Subcutaneous abdominal adipose tissue (tissue), 5 donors: ENCODE measurements around the gene BCR.
A peak's percentile ranks its signal among the peaks of the same experiment; 100 is the strongest.

Source experiments
- H3K27ac ChIP-seq: one replicate; pipeline ENCODE4 v1.7.0; 2013; ENCODE audit warnings: low read depth, mild to moderate bottlenecking, inconsistent platforms, low read length, moderate library complexity
- H3K27me3 ChIP-seq, 5 donors: one replicate each; pipeline ENCODE4 v1.7.0; 2013; ENCODE audit warnings: low read length in 5 of 5, inconsistent platforms in 1 of 5; ENCODE audit not compliant: control insufficient read depth in 5 of 5, insufficient read depth in 4 of 5
- H3K36me3 ChIP-seq, 5 donors: one replicate each; pipeline ENCODE4 v1.7.0; 2013; ENCODE audit warnings: low read length in 5 of 5; ENCODE audit not compliant: control insufficient read depth in 5 of 5, insufficient read depth in 5 of 5
- H3K4me1 ChIP-seq, 5 donors: one replicate each; pipeline ENCODE4 v1.7.0; 2013; ENCODE audit warnings: low read length in 5 of 5, mild to moderate bottlenecking in 3 of 5, moderate library complexity in 1 of 5; ENCODE audit not compliant: control insufficient read depth in 5 of 5, insufficient read depth in 5 of 5
- H3K4me3 ChIP-seq, 5 donors: one replicate each; pipeline ENCODE4 v1.7.0; 2013; ENCODE audit warnings: low read length in 5 of 5, low read depth in 1 of 5
- H3K9ac ChIP-seq, 5 donors: one replicate each; pipeline ENCODE4 v1.7.0; 2013; ENCODE audit warnings: low read length in 5 of 5, mild to moderate bottlenecking in 4 of 5, moderate library complexity in 3 of 5
- H3K9me3 ChIP-seq, 5 donors: one replicate each; pipeline ENCODE4 v1.7.0; 2013; ENCODE audit warnings: low read length in 5 of 5; ENCODE audit not compliant: control insufficient read depth in 5 of 5
- donor health status: healthy.
- donor health status: healthy.
- donor health status: healthy.
- donor health status: healthy.
- donor health status: healthy.

Gene BCR

DNA sequence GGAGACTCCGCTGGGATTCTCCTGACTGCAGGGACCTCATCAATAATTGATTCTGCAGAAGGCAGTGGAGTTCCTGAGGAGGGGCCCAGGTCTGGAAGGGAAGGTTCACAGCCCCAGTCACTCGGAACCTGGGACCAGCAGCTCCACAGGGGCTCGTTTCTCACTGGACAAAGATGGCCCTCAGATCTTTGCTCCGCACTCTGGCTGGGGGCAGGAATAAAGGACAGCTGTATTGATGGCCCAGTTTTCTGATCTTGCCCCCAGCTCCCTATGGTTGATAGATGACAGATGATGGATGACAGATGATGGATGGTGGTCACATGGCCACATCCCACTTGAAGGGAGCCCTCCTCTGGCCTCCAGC, 11.3 kb upstream of the BCR start:
- H3K9ac ChIP-seq, result no peak overlapping the region
- no peak overlapping the region for H3K27ac ChIP-seq
- no peak overlapping the region for H3K4me3 ChIP-seq
- no peaks in the 10 kb centered on the region for H3K36me3 ChIP-seq
- peaks cover 0 to 5% (median 3%) of the 10 kb centered on the region in 5 donors for H3K4me1 ChIP-seq
- H3K9me3 ChIP-seq, result peaks cover 0 to 4% (median 0%) of the 10 kb centered on the region in 5 donors
- no peaks in the 10 kb centered on the region for H3K27me3 ChIP-seq

DNA sequence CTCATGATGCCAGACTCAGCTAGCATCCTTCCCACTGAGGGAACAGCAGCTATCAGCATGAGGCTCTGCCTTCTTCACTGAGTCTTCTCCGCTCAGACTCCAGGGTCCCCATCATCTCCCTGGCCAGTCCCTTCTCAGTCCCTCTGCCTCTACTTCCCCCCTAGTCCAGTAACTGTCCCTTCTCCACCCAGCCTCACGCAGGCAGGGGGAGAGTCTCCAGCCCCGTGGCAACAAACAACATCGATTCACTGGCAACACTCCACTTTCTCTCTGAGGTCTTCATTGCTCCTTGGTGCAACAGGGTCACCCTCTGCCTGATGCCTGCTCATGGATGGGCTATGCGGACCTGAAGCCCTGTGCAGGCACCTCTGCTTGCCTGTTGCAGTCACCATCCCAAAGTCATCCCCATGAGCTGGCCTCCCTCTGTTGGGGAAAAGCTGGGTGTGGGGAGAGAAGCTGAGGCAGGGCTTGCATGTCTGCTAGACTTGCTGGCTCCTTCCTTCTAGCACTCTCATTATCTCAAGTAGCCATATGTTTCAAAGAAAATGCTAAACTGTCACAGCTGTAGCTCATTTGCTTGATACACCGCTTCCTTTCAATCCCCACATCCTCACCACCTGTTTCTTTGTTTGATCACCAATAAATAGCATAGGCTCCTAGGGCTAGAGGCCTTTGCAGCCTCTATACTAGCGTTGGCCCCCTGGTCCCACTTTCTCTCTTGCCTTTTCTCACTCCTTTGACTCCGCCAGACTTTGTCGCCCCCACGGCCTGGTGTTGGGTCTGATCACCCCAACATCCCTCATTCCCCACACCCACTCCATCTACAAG, 4.3 kb upstream of the BCR start:
- Histone ChIP-seq H3K36me3 (no peaks in the 10 kb centered on the region), H3K27ac (no peak overlapping the region), H3K9me3 (peaks cover 0 to 15% (median 15%) of the 10 kb centered on the region in 5 donors), H3K9ac (no peak overlapping the region), H3K4me1 (peaks cover 8 to 26% (median 17%) of the 10 kb centered on the region in 5 donors), H3K4me3 (no peak overlapping the region), H3K27me3 (no peaks in the 10 kb centered on the region)

DNA sequence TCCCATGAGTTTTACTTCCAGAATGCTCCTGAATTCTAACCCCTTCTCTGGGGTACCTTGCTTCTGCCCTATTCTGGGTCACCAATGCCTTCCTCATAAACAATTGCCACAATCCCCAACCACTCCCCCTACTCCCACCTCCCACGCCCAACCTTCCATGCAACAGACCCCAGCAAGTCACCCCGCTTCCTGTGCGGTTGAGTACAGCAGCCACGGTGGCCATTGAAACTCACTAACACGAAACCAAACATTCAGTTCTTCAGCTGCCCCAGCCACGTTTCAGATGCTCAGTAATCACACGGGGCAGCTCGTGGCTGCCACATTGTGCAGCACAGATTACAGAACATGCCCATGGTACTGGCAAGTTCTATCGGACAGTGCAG, 3.7 kb upstream of the BCR start:
- no peak overlapping the region for H3K9ac ChIP-seq
- H3K27ac ChIP-seq, result no peak overlapping the region
- peaks cover 0 to 15% (median 15%) of the 10 kb centered on the region in 5 donors for H3K9me3 ChIP-seq
- peaks cover 8 to 31% (median 22%) of the 10 kb centered on the region in 5 donors for H3K4me1 ChIP-seq
- H3K36me3 ChIP-seq, result no peaks in the 10 kb centered on the region
- no peak overlapping the region for H3K4me3 ChIP-seq
- no peaks in the 10 kb centered on the region for H3K27me3 ChIP-seq

DNA sequence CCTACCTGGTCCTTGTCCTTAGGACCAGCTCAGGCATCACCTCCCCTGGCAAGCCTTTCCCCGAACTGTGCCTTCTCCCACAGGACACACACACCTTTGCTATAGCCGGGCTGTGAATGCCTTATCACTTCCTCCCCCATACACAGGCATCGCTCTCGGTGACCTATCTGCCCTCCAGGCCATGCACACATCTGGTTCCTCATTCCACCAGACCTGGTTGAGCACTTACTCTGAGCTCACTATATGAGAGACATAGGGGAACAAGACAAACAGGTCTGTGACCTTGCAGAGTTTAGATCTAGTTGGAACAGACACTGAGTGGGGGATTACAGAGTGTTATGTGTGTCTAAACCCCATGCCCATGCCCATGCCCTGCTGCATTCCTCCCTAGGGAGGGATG, 3.1 kb upstream of the BCR start:
- peaks cover 9 to 37% (median 27%) of the 10 kb centered on the region in 5 donors for H3K4me1 ChIP-seq
- no peak overlapping the region for H3K27ac ChIP-seq
- H3K27me3 ChIP-seq, result no peaks in the 10 kb centered on the region

DNA sequence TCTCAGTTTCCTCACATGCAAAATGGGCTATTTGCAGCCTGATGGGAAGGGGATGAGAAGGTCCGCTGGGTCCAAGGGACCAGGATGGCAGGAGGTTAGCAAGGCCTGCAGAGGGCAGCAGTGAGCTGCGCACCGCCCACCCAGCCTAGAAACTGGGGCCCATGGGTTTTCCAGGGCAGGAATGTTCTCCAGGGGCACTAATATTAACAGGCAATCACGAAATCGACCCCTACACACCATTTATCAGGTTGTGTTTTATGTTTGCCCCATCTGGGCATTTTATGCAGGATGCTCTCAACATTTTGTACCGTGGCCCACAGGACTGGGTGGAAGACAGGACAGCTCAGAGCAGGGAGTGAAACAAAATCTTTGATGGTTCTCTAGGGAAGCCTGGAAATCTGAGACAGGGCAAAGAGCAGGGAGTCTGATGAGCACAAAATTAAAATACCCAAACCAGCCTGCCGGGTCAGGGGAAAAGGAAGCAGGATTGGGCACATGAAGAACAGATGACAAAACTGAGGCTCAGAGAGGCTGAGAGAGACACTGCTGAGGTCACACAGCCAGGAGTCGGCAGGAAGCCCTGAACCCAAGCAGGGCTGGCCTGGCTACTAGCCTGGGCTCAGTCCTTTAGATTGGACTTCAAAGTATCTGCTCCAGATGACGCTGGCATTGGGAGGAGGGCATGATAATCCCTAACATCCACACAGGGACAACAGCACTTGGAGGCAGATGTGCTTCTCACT, 1.6 kb upstream of the BCR start:
- peak overlapping the region in 1 of 5 donors; percentile 4 for H3K9ac ChIP-seq
- peaks cover 0 to 15% (median 15%) of the 10 kb centered on the region in 5 donors for H3K9me3 ChIP-seq
- H3K36me3 ChIP-seq, result no peaks in the 10 kb centered on the region
- H3K4me1 ChIP-seq, result peaks cover 13 to 52% (median 42%) of the 10 kb centered on the region in 5 donors
- no peaks in the 10 kb centered on the region for H3K27me3 ChIP-seq
- peak overlapping the region in 1 of 5 donors; percentile 11 for H3K4me3 ChIP-seq
- H3K27ac ChIP-seq, result peak overlapping the region; percentile 75

More for the DNA sequence above, 3.1 kb upstream of the BCR start:
- no peak overlapping the region for H3K9ac ChIP-seq
- H3K4me3 ChIP-seq, result no peak overlapping the region
- peaks cover 0 to 15% (median 15%) of the 10 kb centered on the region in 5 donors for H3K9me3 ChIP-seq
- H3K36me3 ChIP-seq, result no peaks in the 10 kb centered on the region

DNA sequence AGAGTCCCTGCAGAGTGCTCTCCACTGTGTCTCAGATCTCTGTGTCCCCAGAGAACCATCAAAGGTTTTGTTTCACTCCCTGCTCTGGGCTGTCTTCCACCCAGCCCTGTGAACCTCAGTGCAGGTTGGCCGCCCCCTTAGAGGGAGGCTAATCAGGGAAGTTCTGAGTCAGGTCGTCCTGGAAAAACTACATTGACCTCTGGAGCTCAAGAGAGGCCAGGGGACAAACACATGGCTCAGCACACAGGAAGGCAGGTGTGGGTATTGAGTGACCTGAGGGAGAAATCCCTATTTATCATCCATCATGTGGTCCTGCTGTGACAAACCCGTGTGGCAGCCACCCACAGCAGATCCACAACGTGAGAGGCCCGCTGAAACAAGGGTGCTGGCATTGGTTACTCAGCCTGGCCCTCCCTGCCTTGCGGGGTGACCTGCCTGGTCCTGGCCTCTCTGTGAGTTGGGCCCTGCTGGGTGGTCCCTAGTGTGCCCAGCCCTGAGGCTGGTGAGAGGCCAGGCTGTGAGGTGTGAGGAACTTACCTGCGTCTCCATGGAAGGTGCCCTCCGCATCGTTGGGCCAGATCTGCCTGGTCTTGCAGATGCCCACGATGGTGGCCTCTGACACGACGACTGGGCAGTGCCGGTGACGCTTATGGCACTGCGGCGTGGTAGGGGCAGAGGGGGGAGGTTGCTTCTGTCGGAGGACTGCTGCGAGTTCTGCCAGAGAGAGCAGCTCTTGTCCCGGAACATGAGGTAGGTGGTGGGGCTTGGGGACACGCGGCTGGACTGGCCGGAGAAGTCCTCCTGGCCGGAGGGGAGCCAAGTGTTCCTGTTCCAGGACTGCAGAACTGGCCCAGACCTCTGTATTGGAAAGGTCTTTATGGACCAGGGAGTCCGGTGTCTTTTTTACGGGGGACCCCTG, 669 bp upstream of the BCR start:
- Histone ChIP-seq H3K27me3 (no peaks in the 10 kb centered on the region), H3K4me1 (peaks cover 15 to 59% (median 52%) of the 10 kb centered on the region in 5 donors), H3K4me3 (peak overlapping the region; percentile 13 to 88 (median 72)), H3K36me3 (no peaks in the 10 kb centered on the region), H3K9ac (peak overlapping the region in 4 of 5 donors; percentile 55 to 76 (median 69)), H3K27ac (peak overlapping the region; percentile 75), H3K9me3 (peaks cover 0 to 15% (median 15%) of the 10 kb centered on the region in 5 donors)

DNA sequence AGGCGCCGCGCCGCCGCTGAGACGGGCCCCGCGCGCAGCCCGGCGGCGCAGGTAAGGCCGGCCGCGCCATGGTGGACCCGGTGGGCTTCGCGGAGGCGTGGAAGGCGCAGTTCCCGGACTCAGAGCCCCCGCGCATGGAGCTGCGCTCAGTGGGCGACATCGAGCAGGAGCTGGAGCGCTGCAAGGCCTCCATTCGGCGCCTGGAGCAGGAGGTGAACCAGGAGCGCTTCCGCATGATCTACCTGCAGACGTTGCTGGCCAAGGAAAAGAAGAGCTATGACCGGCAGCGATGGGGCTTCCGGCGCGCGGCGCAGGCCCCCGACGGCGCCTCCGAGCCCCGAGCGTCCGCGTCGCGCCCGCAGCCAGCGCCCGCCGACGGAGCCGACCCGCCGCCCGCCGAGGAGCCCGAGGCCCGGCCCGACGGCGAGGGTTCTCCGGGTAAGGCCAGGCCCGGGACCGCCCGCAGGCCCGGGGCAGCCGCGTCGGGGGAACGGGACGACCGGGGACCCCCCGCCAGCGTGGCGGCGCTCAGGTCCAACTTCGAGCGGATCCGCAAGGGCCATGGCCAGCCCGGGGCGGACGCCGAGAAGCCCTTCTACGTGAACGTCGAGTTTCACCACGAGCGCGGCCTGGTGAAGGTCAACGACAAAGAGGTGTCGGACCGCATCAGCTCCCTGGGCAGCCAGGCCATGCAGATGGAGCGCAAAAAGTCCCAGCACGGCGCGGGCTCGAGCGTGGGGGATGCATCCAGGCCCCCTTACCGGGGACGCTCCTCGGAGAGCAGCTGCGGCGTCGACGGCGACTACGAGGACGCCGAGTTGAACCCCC, 798 bp downstream of the BCR start:
- Histone ChIP-seq H3K9me3 (peaks cover 0 to 9% (median 8%) of the 10 kb centered on the region in 5 donors), H3K4me3 (peak overlapping the region; percentile 44 to 88 (median 83)), H3K27ac (peak overlapping the region; percentile 16), H3K27me3 (no peaks in the 10 kb centered on the region), H3K9ac (peak overlapping the region in 4 of 5 donors; percentile 40 to 74 (median 65)), H3K36me3 (no peaks in the 10 kb centered on the region), H3K4me1 (peaks cover 15 to 67% (median 60%) of the 10 kb centered on the region in 5 donors)

DNA sequence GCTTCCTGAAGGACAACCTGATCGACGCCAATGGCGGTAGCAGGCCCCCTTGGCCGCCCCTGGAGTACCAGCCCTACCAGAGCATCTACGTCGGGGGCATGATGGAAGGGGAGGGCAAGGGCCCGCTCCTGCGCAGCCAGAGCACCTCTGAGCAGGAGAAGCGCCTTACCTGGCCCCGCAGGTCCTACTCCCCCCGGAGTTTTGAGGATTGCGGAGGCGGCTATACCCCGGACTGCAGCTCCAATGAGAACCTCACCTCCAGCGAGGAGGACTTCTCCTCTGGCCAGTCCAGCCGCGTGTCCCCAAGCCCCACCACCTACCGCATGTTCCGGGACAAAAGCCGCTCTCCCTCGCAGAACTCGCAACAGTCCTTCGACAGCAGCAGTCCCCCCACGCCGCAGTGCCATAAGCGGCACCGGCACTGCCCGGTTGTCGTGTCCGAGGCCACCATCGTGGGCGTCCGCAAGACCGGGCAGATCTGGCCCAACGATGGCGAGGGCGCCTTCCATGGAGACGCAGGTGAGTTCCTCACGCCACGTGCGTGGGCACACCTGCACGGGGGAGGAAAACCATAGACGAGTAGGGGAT, 1.5 kb downstream of the BCR start:
- peak overlapping the region; percentile 16 for H3K27ac ChIP-seq
- H3K27me3 ChIP-seq, result no peaks in the 10 kb centered on the region
- peaks cover 0 to 2% (median 1%) of the 10 kb centered on the region in 5 donors for H3K9me3 ChIP-seq
- peak overlapping the region; percentile 71 to 88 (median 81) for H3K4me3 ChIP-seq
- H3K4me1 ChIP-seq, result peaks cover 15 to 73% (median 62%) of the 10 kb centered on the region in 5 donors
- H3K36me3 ChIP-seq, result no peaks in the 10 kb centered on the region
- H3K9ac ChIP-seq, result peak overlapping the region in 2 of 5 donors; percentile 45 to 68
